ENCODE results near the gene SPRR3.

GRCh38 chr1:152957561-152957960, 44.0 kb upstream of the SPRR3 start:
- TF ChIP-seq, protein P1, sequence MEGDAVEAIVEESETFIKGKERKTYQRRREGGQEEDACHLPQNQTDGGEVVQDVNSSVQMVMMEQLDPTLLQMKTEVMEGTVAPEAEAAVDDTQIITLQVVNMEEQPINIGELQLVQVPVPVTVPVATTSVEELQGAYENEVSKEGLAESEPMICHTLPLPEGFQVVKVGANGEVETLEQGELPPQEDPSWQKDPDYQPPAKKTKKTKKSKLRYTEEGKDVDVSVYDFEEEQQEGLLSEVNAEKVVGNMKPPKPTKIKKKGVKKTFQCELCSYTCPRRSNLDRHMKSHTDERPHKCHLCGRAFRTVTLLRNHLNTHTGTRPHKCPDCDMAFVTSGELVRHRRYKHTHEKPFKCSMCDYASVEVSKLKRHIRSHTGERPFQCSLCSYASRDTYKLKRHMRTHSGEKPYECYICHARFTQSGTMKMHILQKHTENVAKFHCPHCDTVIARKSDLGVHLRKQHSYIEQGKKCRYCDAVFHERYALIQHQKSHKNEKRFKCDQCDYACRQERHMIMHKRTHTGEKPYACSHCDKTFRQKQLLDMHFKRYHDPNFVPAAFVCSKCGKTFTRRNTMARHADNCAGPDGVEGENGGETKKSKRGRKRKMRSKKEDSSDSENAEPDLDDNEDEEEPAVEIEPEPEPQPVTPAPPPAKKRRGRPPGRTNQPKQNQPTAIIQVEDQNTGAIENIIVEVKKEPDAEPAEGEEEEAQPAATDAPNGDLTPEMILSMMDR (IDR thresholded peaks at IDR 0.05 in 8 of 11, conservative IDR thresholded peaks at IDR 0.05 in 3 of 11), result no peak
- TF ChIP-seq POLR2A (IDR thresholded peaks at IDR 0.05), result no peak
- no peak for TF ChIP-seq POLR2AphosphoS5 (IDR thresholded peaks at IDR 0.05)

Data from spleen (tissue), 7 donors.